CD4-positive, alpha-beta memory T cell (primary cell): ENCODE results near the gene GALNT10. TPM values are rescaled to one million over a fixed set of nuclear protein-coding genes. Genes with fewer than 3 reads are reported as not detected.

Experiments
- CTCF ChIA-PET: fragments of 350-600 bp; sonication (Branson Sonifier 250); formaldehyde crosslinking; loops from one replicate; lab custom pipeline; 2021; ENCODE audit warnings: inconsistent platforms; ENCODE audit not compliant: partially characterized antibody; lab: Charles Lee
- POLR2A ChIA-PET: fragments of 350-600 bp; sonication (Branson Sonifier 250); formaldehyde crosslinking; loops from one replicate; lab custom pipeline; 2021; ENCODE audit not compliant: partially characterized antibody; lab: Charles Lee
- DNase-seq, 5 donors: peaks; one replicate each; pipeline versions ENCODE4 v3.0.0 to v3.0.0-alpha.2; 2020 to 2022; ENCODE audit warnings: mixed read lengths in 1 of 5
- H3K27ac ChIP-seq: one replicate; pipeline ENCODE4 v1.7.0; 2013; ENCODE audit warnings: low read depth, low read length
- H3K27me3 ChIP-seq: 2 replicates; pipeline ENCODE4 v1.7.0; 2013; ENCODE audit warnings: mild to moderate bottlenecking, low read length, moderate library complexity; ENCODE audit not compliant: insufficient read depth
- H3K36me3 ChIP-seq: 2 replicates; pipeline ENCODE4 v1.7.0; 2013; ENCODE audit warnings: mild to moderate bottlenecking, low read length, moderate library complexity; ENCODE audit not compliant: insufficient read depth
- H3K4me1 ChIP-seq: 2 replicates; pipeline ENCODE4 v1.7.0; 2013; ENCODE audit warnings: mild to moderate bottlenecking, low read length, moderate library complexity; ENCODE audit not compliant: insufficient read depth
- H3K4me3 ChIP-seq, 2 donors: one replicate each; pipeline ENCODE4 v1.7.0; 2013; ENCODE audit warnings: low read length in 2 of 2, mild to moderate bottlenecking in 1 of 2
- H3K9me3 ChIP-seq, 2 donors: one replicate each; pipeline ENCODE4 v1.7.0; 2013; ENCODE audit warnings: low read length in 2 of 2, control low read depth in 1 of 2; ENCODE audit not compliant: control insufficient read depth in 1 of 2
- H3K27ac Mint-ChIP-seq, 7 donors: one replicate each; pipeline ENCODE4 v1.8.0; 2020 to 2021; ENCODE audit warnings: mixed read lengths in 7 of 7, mild to moderate bottlenecking in 6 of 7, inconsistent platforms in 3 of 7, moderate library complexity in 3 of 7
- H3K27me3 Mint-ChIP-seq, 2 donors: one replicate each; pipeline ENCODE4 v1.8.0; 2020 to 2021; ENCODE audit warnings: mixed read lengths in 2 of 2
- H3K36me3 Mint-ChIP-seq, 2 donors: one replicate each; pipeline ENCODE4 v1.8.0; 2020 to 2021; ENCODE audit warnings: mixed read lengths in 2 of 2, inconsistent platforms in 1 of 2, mild to moderate bottlenecking in 1 of 2
- H3K4me1 Mint-ChIP-seq, 4 donors: one replicate each; pipeline ENCODE4 v1.8.0; 2020 to 2021; ENCODE audit warnings: mixed read lengths in 4 of 4, mild to moderate bottlenecking in 1 of 4
- H3K4me3 Mint-ChIP-seq, 8 donors: one replicate each; pipeline ENCODE4 v1.8.0; 2020 to 2021; ENCODE audit warnings: mixed read lengths in 8 of 8, mild to moderate bottlenecking in 7 of 8, moderate library complexity in 6 of 8, inconsistent platforms in 3 of 8
- H3K9me3 Mint-ChIP-seq, 8 donors: one replicate each; pipeline ENCODE4 v1.8.0; 2020 to 2021; ENCODE audit warnings: mixed read lengths in 8 of 8, mild to moderate bottlenecking in 5 of 8, inconsistent platforms in 3 of 8, moderate library complexity in 1 of 8
- intact Hi-C: fragments of 100-400 bp; cut with micrococcal nuclease; formaldehyde crosslinking; loops from one replicate; pipeline ENCODE4 v1.15.1; 2023
- polyA plus RNA-seq, 2 donors: library from polyadenylated mRNA; unstranded; fragments of 300-500 nt; fragmentation: Illumina TruSeq; gene quantifications; one replicate each; pipeline ENCODE4 v1.2.3, GENCODE V29; 2021
- total RNA-seq, 2 experiments: library from RNA; stranded (reverse); gene quantifications; one replicate each; pipeline ENCODE4 v1.2.3, GENCODE V29; 2021

GALNT10 gene
- total and polyA plus RNA-seq, 4 experiments from 2014 or later: 9.6 to 35.7 (median 26.8) TPM

GRCh38 chr5:154445422-154446194 is 255.1 kb downstream of the GALNT10 start, which contains the start of gene SAP30L:
SAP30L (plus strand) TSS chr5:154445997; CDS start chr5:154446605, 608 bp downstream.
- Mint-ChIP-seq H3K9me3 (no peaks in the 10 kb centered on the region), H3K4me3 (peak within 1 kb of the TSS; percentile 97 to 100 (median 99)), H3K27me3 (no peaks in the 10 kb centered on the region), H3K36me3 (peaks cover 27 to 48% of the 10 kb centered on the region in 2 donors), H3K4me1 (peaks cover 40 to 75% (median 52%) of the 10 kb centered on the region in 4 donors), H3K27ac (peak within 1 kb of the TSS; percentile 83 to 100 (median 96))
- peaks cover 46% of the 10 kb centered on the region for H3K4me1 ChIP-seq
- ChIA-PET CTCF (interaction anchor here (1.3 kb wide), 1 partner anchor 21 kb away, joined by 5 read pairs; no protein-coding TSS in a partner anchor), POLR2A (interaction anchor here (0.7 to 1.7 kb wide), 6 partner anchors 13 to 922 kb away, joined by 3 to 9 read pairs (median 4); partner anchors contain the start of genes FAM114A2, GALNT10 and MFAP3)
- peak; percentile 93 to 99 (median 96) for DNase-seq
- H3K4me3 ChIP-seq: peak within 1 kb of the TSS; percentile 95 to 99
- intact Hi-C loops: loop anchor here (1.0 to 5.0 kb wide), 5 partner anchors 255 to 497 kb away; partner anchors contain the start of genes CNOT8, FAM114A2, GALNT10 and LARP1
- peaks cover 6% of the 10 kb centered on the region for H3K36me3 ChIP-seq
- H3K9me3 ChIP-seq: no peaks in the 10 kb centered on the region
- peak within 1 kb of the TSS; percentile 66 for H3K27ac ChIP-seq
- no peaks in the 10 kb centered on the region for H3K27me3 ChIP-seq

DNA sequence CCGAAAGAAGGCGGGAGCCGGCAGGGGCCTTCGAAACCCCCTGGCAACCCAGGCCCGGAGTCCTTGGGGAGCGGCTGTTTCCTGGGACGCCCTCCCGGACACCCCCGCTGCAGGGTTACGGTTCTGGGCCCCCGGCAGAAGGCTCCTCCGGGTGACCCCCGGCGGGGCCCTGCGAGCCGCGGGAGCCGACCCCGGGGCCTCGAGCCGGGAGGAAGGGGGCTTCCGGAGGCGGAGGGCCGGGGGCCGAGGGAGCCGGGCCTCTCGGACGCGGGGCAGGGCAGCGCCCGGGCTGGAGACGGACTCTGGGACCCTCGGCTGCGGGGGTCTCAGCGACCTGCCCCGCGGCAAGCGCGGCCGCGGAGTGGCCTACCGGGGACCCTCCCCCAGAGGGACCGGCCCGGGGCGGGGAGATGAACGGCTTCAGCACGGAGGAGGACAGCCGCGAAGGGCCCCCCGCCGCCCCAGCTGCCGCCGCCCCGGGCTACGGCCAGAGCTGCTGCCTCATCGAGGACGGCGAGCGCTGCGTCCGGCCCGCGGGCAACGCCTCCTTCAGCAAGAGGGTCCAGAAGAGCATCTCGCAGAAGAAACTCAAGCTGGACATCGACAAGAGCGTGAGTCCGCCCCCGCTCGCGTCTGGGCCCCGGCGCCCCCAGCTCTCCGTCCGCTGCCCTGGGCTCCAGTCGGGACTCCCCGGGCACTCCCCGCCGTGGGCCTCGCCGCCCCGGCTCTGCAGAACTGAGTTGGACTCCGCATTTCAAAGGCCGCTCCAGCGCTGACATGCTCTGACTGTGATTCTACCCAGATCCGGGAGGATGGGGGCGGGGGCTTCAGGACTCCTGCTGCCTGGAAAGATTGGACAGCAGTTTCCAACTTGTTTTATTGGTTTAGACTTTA is 255.9 kb downstream of the GALNT10 start:
- POLR2A ChIA-PET: interaction anchor here (0.7 to 1.7 kb wide), 6 partner anchors 14 to 921 kb away, joined by 3 to 9 read pairs (median 4); partner anchors contain the start of genes FAM114A2, GALNT10 and MFAP3
- peaks cover 46% of the 10 kb centered on the region for H3K4me1 ChIP-seq
- DNase-seq: peak; percentile 30 to 64 (median 34)
- no peaks in the 10 kb centered on the region for H3K9me3 ChIP-seq
- CTCF ChIA-PET: interaction anchor here (0.9 to 1.6 kb wide), 2 partner anchors 16 to 374 kb away, joined by 3 to 6 read pairs; no protein-coding TSS in a partner anchor
- H3K4me3 ChIP-seq: peak overlapping the region; percentile 52 to 95
- Mint-ChIP-seq H3K4me3 (peak overlapping the region; percentile 90 to 96 (median 92)), H3K27me3 (no peaks in the 10 kb centered on the region), H3K36me3 (peaks cover 26 to 46% of the 10 kb centered on the region in 2 donors), H3K9me3 (no peaks in the 10 kb centered on the region), H3K4me1 (peaks cover 40 to 73% (median 52%) of the 10 kb centered on the region in 4 donors), H3K27ac (peak overlapping the region; percentile 43 to 96 (median 86))
- peaks cover 4% of the 10 kb centered on the region for H3K36me3 ChIP-seq
- peak overlapping the region; percentile 65 for H3K27ac ChIP-seq
- no peaks in the 10 kb centered on the region for H3K27me3 ChIP-seq
- intact Hi-C loops: loop anchor here (5.0 kb wide), 1 partner anchor 496 kb away; the partner anchor contains the start of gene MRPL22

DNA sequence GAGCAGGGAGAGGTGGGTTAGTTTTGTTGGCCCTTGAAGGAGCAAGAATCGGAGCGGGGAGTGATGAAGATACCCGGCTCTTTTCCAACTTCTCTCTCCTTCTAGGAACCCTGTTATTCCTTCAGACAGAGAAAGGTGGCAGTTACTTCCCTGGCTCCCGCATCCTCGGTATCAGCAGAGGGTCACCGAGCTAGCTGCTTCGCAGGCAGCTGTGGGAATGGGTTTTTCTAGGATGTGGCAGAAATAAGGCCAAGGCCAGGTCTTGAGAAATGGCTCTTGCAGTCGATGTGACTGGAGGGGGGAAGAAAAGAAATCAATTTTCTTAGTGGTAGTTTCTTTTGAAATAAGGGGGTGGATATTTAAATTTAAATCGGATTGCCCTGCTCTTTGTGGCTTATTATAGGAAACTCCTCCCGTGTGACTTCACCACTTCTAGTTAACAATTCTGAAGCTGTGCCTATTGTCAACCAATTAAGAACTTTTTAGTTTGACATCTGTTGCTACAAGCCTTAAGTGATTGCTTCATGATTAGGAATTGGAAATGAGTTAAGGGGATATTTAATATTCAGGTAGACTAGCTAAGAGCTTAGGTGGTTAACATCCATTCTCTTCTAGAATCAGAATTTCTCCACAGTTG is 256.7 kb downstream of the GALNT10 start:
- Mint-ChIP-seq H3K27me3 (no peaks in the 10 kb centered on the region), H3K27ac (peak overlapping the region; percentile 43 to 96 (median 86)), H3K4me3 (peak overlapping the region; percentile 90 to 96 (median 92)), H3K4me1 (peaks cover 37 to 66% (median 47%) of the 10 kb centered on the region in 4 donors), H3K9me3 (no peaks in the 10 kb centered on the region), H3K36me3 (peaks cover 26 to 46% of the 10 kb centered on the region in 2 donors)
- intact Hi-C loops: loop anchor here (5.0 kb wide), 1 partner anchor 495 kb away; the partner anchor contains the start of gene MRPL22
- CTCF ChIA-PET: interaction anchor here (0.9 to 1.6 kb wide), 5 partner anchors 15 to 375 kb away, joined by 3 to 6 read pairs (median 4); no protein-coding TSS in a partner anchor
- DNase-seq: peak in 4 of 5 donors; percentile 15 to 26 (median 25)
- Histone ChIP-seq H3K36me3 (peaks cover 9% of the 10 kb centered on the region), H3K9me3 (no peaks in the 10 kb centered on the region), H3K27me3 (no peaks in the 10 kb centered on the region), H3K4me3 (peak overlapping the region; percentile 52 to 95), H3K4me1 (peaks cover 46% of the 10 kb centered on the region), H3K27ac (peak overlapping the region; percentile 65)
- POLR2A ChIA-PET: interaction anchor here (1.1 to 1.7 kb wide), 3 partner anchors 15 to 408 kb away, joined by 3 to 9 read pairs (median 6); partner anchors contain the start of genes FAM114A2, GALNT10 and MFAP3

DNA sequence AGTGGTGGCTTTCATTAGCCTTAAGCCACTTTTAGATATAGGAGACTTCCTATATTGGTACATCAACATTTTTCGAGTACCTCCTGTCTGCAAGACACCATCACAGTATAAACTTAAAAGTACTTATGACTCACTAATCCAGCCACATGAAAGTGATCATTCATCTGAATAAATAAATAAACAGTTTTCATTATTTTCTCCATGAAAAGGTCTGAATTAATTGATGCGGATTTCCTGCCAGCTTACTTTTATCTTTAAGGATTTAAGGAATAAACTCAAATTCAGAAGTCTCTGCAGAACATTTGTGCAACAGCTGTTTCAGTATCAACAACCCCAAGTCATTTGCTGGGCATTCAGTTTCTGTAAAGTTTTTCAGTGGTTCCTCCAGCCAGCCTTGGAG is 259.3 kb downstream of the GALNT10 start:
- peak overlapping the region in 1 of 7 donors; percentile 29 for H3K27ac Mint-ChIP-seq
- H3K9me3 Mint-ChIP-seq: no peaks in the 10 kb centered on the region
- H3K4me3 Mint-ChIP-seq: no peak overlapping the region
- ChIA-PET POLR2A (interaction anchor here (1.2 to 1.7 kb wide), 3 partner anchors 9 to 411 kb away, joined by 3 read pairs; partner anchors contain the start of genes FAM114A2, GALNT10 and MFAP3), CTCF (interaction anchor here (1.2 to 3.4 kb wide), 3 partner anchors 17 to 260 kb away, joined by 3 to 12 read pairs (median 11); no protein-coding TSS in a partner anchor)
- H3K27me3 ChIP-seq: no peaks in the 10 kb centered on the region
- intact Hi-C loops: loop anchor here (5.0 kb wide), 1 partner anchor 493 kb away; the partner anchor contains the start of gene MRPL22
- no peak for DNase-seq
- H3K4me1 ChIP-seq: peaks cover 33% of the 10 kb centered on the region
- no peak overlapping the region for H3K27ac ChIP-seq
- H3K4me1 Mint-ChIP-seq: peaks cover 30 to 53% (median 40%) of the 10 kb centered on the region in 4 donors
- no peaks in the 10 kb centered on the region for H3K27me3 Mint-ChIP-seq
- peaks cover 24% of the 10 kb centered on the region for H3K36me3 ChIP-seq
- H3K36me3 Mint-ChIP-seq: peaks cover 41 to 65% of the 10 kb centered on the region in 2 donors
- H3K4me3 ChIP-seq: no peak overlapping the region
- no peaks in the 10 kb centered on the region for H3K9me3 ChIP-seq

DNA sequence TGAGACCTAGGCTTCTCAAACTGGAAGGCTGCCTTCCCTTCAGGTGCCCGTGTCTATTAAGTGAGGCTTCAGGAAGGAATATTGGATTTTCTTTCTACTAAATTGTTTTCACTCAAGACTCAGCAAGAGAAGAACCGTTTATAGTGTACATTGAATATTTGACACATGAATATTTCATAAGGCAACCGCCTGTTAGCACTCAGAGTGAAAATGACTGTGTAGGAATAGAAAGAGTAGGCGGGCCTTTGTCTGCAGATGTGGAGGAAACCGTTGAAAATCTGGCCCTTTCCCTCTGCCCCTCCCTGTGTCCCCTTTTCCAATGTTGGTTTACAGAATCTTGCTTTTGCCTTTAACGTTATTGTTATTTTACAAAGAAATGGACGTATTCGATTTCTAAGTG is 261.4 kb downstream of the GALNT10 start:
- peak overlapping the region in 1 of 7 donors; percentile 52 for H3K27ac Mint-ChIP-seq

GRCh38 chr5:154455585-154455984 is 265.1 kb downstream of the GALNT10 start:
- no peak for DNase-seq
- no peaks in the 10 kb centered on the region for H3K4me1 ChIP-seq
- no peak overlapping the region for H3K4me3 Mint-ChIP-seq
- peaks cover 67 to 77% of the 10 kb centered on the region in 2 donors for H3K36me3 Mint-ChIP-seq
- H3K36me3 ChIP-seq: peaks cover 62% of the 10 kb centered on the region
- no peak overlapping the region for H3K4me3 ChIP-seq
- intact Hi-C loops: no loop called here
- no peaks in the 10 kb centered on the region for H3K27me3 Mint-ChIP-seq
- no peaks in the 10 kb centered on the region for H3K9me3 Mint-ChIP-seq
- ChIA-PET POLR2A (no interaction called here), CTCF (no interaction called here)
- no peak overlapping the region for H3K27ac Mint-ChIP-seq
- no peaks in the 10 kb centered on the region for H3K9me3 ChIP-seq
- peaks cover 1 to 6% (median 3%) of the 10 kb centered on the region in 4 donors for H3K4me1 Mint-ChIP-seq
- H3K27ac ChIP-seq: no peak overlapping the region
- no peaks in the 10 kb centered on the region for H3K27me3 ChIP-seq

More for the DNA sequence above, 261.4 kb downstream of the GALNT10 start:
- Histone ChIP-seq H3K27me3 (no peaks in the 10 kb centered on the region), H3K4me1 (peaks cover 30% of the 10 kb centered on the region), H3K9me3 (no peaks in the 10 kb centered on the region), H3K4me3 (no peak overlapping the region), H3K27ac (no peak overlapping the region), H3K36me3 (peaks cover 43% of the 10 kb centered on the region)
- Mint-ChIP-seq H3K36me3 (peaks cover 55 to 70% of the 10 kb centered on the region in 2 donors), H3K4me1 (peaks cover 28 to 38% (median 33%) of the 10 kb centered on the region in 4 donors), H3K9me3 (no peaks in the 10 kb centered on the region), H3K4me3 (no peak overlapping the region), H3K27me3 (no peaks in the 10 kb centered on the region)
- CTCF ChIA-PET: interaction anchor here (0.8 kb wide), 1 partner anchor 14 kb away, joined by 3 read pairs; no protein-coding TSS in a partner anchor
- DNase-seq: no peak
- intact Hi-C loops: no loop called here
- POLR2A ChIA-PET: no interaction called here
